SK-N-SH (cell line): ENCODE measurements around the gene GPC5. TPM values are rescaled to one million over a fixed set of nuclear protein-coding genes. Genes with fewer than 3 reads are reported as not detected.

Experiments used
- CTCF ChIA-PET: fragments of 300-600, 350-600 bp; formaldehyde crosslinking; extraction: SDS; loops from one replicate; lab custom pipeline; 2021; lab: Yijun Ruan, JAX
- POLR2A ChIA-PET: fragments of 350-600 bp; sonication (Branson Sonifier 250); formaldehyde crosslinking; extraction: SDS; loops from one replicate; lab custom pipeline; 2020; ENCODE audit warnings: antibody characterized with exemption, inconsistent platforms; lab: Yijun Ruan, JAX
- DNase-seq: peaks from one replicate; pipeline ENCODE4 v3.0.0; 2012
- H2AFZ ChIP-seq: fragments of 200-600 bp; sonication (generic); 2 replicates; pipeline ENCODE4 v1.8.1; 2016; ENCODE audit warnings: antibody characterized with exemption, mild to moderate bottlenecking, low read depth
- H3F3A ChIP-seq: fragments of 200-600 bp; sonication (generic); replicated peaks from 2 replicates; pipeline ENCODE3; 2016; ENCODE audit warnings: antibody characterized with exemption, mild to moderate bottlenecking; ENCODE audit not compliant: insufficient read depth
- H3K27ac ChIP-seq, 2 experiments: fragments of 200-500 bp in 1 of 2; fragments of 200-600 bp in 1 of 2; sonication (Bioruptor generic) in 1 of 2; sonication (generic), shearing (Covaris generic) in 1 of 2; 2 replicates each; pipeline versions ENCODE4 v1.5.1 to v1.6.1; 2014 to 2016; ENCODE audit warnings: low read depth in 2 of 2, inconsistent platforms in 1 of 2, low read length in 1 of 2, mild to moderate bottlenecking in 1 of 2, mixed read lengths in 1 of 2
- H3K27me3 ChIP-seq: fragments of 200-600 bp; sonication (generic), shearing (Covaris generic); 2 replicates; pipeline ENCODE4 v1.6.1; 2016; ENCODE audit warnings: mixed run types; ENCODE audit not compliant: insufficient read depth
- H3K36me3 ChIP-seq, 2 experiments: fragments of 200-500 bp in 1 of 2; fragments of 200-600 bp in 1 of 2; sonication (Bioruptor generic) in 1 of 2; sonication (generic) in 1 of 2; replicated peaks in 1 of 2; 2 replicates each; pipeline versions ENCODE3 to v1.5.1; 2014 to 2016; ENCODE audit warnings: low read length in 1 of 2, mild to moderate bottlenecking in 1 of 2; ENCODE audit not compliant: insufficient read depth in 2 of 2, control insufficient read depth in 1 of 2
- H3K4me1 ChIP-seq, 2 experiments: fragments of 200-500 bp in 1 of 2; fragments of 200-600 bp in 1 of 2; sonication (Bioruptor generic) in 1 of 2; sonication (generic), shearing (Covaris generic) in 1 of 2; 2 replicates each; pipeline versions ENCODE4 v1.5.1 to v1.6.1; 2014 to 2016; ENCODE audit warnings: low read depth in 1 of 2, low read length in 1 of 2, mixed run types in 1 of 2; ENCODE audit not compliant: insufficient read depth in 2 of 2, control insufficient read depth in 1 of 2
- H3K4me2 ChIP-seq: fragments of 200-600 bp; sonication (generic), shearing (Covaris generic); 2 replicates; pipeline ENCODE4 v1.6.1; 2017; ENCODE audit warnings: mixed run types
- H3K4me3 ChIP-seq, 2 experiments: fragments of 200-500 bp in 1 of 2; fragments of 200-600 bp in 1 of 2; sonication (Bioruptor generic) in 1 of 2; sonication (generic), shearing (Covaris generic) in 1 of 2; 2 replicates each; pipeline versions ENCODE4 v1.5.1 to v1.8.1; 2014 to 2016; ENCODE audit warnings: low read depth in 2 of 2, inconsistent platforms in 1 of 2, low read length in 1 of 2, mild to moderate bottlenecking in 1 of 2, mixed read lengths in 1 of 2, moderate library complexity in 1 of 2
- H3K79me2 ChIP-seq: fragments of 200-600 bp; sonication (generic); 2 replicates; pipeline ENCODE4 v1.8.1; 2017; ENCODE audit warnings: mild to moderate bottlenecking; ENCODE audit not compliant: insufficient read depth
- H3K9ac ChIP-seq: fragments of 200-600 bp; sonication (generic); 2 replicates; pipeline ENCODE4 v1.6.1; 2017; ENCODE audit warnings: mixed run types
- H3K9me2 ChIP-seq: fragments of 200-600 bp; sonication (generic); 2 replicates; pipeline ENCODE4 v1.6.1; 2017; ENCODE audit warnings: mixed run types
- H3K9me3 ChIP-seq: fragments of 200-600 bp; sonication (generic); 2 replicates; pipeline ENCODE4 v1.6.1; 2017; ENCODE audit warnings: mixed run types, mild to moderate bottlenecking, moderate library complexity
- H4K20me1 ChIP-seq: fragments of 200-600 bp; sonication (generic); 2 replicates; pipeline ENCODE4 v1.6.1; 2017; ENCODE audit warnings: mild to moderate bottlenecking, mixed run types; ENCODE audit not compliant: insufficient read depth
- ELF1 ChIP-seq: IDR thresholded peaks from 2 replicates; pipeline ENCODE4 v1.4.0; 2012
- FOSL2 ChIP-seq: IDR thresholded peaks from 2 replicates; pipeline ENCODE4 v1.4.0; 2012; ENCODE audit warnings: low read depth, mild to moderate bottlenecking, moderate library complexity, borderline replicate concordance
- FOXM1 ChIP-seq: IDR thresholded peaks from 2 replicates; pipeline ENCODE4 v1.4.0; 2012; ENCODE audit warnings: low read depth, mild to moderate bottlenecking
- GABPA ChIP-seq: IDR thresholded peaks from 2 replicates; pipeline ENCODE4 v1.4.0; 2012; ENCODE audit warnings: low read depth, mild to moderate bottlenecking
- JUND ChIP-seq: IDR thresholded peaks from 2 replicates; pipeline ENCODE4 v1.4.0; 2012
- MEF2A ChIP-seq: IDR thresholded peaks from 2 replicates; pipeline ENCODE4 v1.4.0; 2012; ENCODE audit warnings: low read depth, borderline replicate concordance
- NRF1 ChIP-seq: IDR thresholded peaks from 2 replicates; pipeline ENCODE4 v1.6.1; 2012; ENCODE audit warnings: low read depth, mild to moderate bottlenecking, low read length
- POLR2AphosphoS5 ChIP-seq: IDR thresholded peaks from 2 replicates; pipeline ENCODE4 v1.6.1; 2012; ENCODE audit warnings: low read depth, low read length
- RAD21 ChIP-seq: IDR thresholded peaks from 2 replicates; pipeline ENCODE4 v1.6.1; 2012; ENCODE audit warnings: mild to moderate bottlenecking, low read length
- RFX5 ChIP-seq: IDR thresholded peaks from 2 replicates; pipeline ENCODE4 v1.6.1; 2012; ENCODE audit warnings: mild to moderate bottlenecking, improper control_type of control experiment, low read length
- RXRA ChIP-seq: IDR thresholded peaks from 2 replicates; pipeline ENCODE4 v1.4.0; 2012; ENCODE audit warnings: low read depth, mild to moderate bottlenecking, borderline replicate concordance
- TAF1 ChIP-seq: IDR thresholded peaks from 2 replicates; pipeline ENCODE4 v1.6.1; 2012; ENCODE audit warnings: low read depth, mild to moderate bottlenecking, low read length, moderate library complexity, borderline replicate concordance
- TCF12 ChIP-seq: IDR thresholded peaks from 2 replicates; pipeline ENCODE4 v1.4.0; 2012
- YY1 ChIP-seq: IDR thresholded peaks from 2 replicates; pipeline ENCODE4 v1.4.0; 2012; ENCODE audit warnings: low read depth, mild to moderate bottlenecking
- WGBS: methylation state at CpG from one replicate; pipeline ENCODE4 v1.1.6; 2017; ENCODE audit warnings: low lambda C conversion rate; 5-methylcytosine and 5-hydroxymethylcytosine counted together
- polyA plus RNA-seq, 3 experiments: library from polyadenylated mRNA; depleted of rRNA; stranded (reverse); fragments of >200 nt; gene quantifications; 2 replicates each; pipeline ENCODE4 v1.2.3, GENCODE V29; 2012
- TF ChIP-seq, protein P1 (sequence below): IDR thresholded peaks from 2 replicates; pipeline ENCODE4 v1.4.0; 2012; ENCODE audit warnings: low read depth, borderline replicate concordance
- TF ChIP-seq, protein P2 (sequence below): IDR thresholded peaks from 2 replicates; pipeline ENCODE4 v1.4.0; 2012; ENCODE audit warnings: low read depth
- TF ChIP-seq, protein P3 (sequence below): fragments of 150-350 bp; IDR thresholded peaks from 2 replicates; pipeline ENCODE4 v1.6.1; 2016; ENCODE audit warnings: mild to moderate bottlenecking, low read depth, low read length
- TF ChIP-seq, protein P4 (sequence below): fragments of 200-600 bp; sonication (generic); IDR thresholded peaks from 2 replicates; pipeline ENCODE4 v1.6.1; 2017; ENCODE audit warnings: antibody characterized with exemption, mild to moderate bottlenecking, moderate library complexity
- TF ChIP-seq, protein P5 (sequence below): IDR thresholded peaks from 2 replicates; pipeline ENCODE4; 2012

The GPC5 gene
- polyA plus RNA-seq, 1 of the 3 experiments (the other 2 are of a cell fraction) = 0.03 TPM

DNA sequence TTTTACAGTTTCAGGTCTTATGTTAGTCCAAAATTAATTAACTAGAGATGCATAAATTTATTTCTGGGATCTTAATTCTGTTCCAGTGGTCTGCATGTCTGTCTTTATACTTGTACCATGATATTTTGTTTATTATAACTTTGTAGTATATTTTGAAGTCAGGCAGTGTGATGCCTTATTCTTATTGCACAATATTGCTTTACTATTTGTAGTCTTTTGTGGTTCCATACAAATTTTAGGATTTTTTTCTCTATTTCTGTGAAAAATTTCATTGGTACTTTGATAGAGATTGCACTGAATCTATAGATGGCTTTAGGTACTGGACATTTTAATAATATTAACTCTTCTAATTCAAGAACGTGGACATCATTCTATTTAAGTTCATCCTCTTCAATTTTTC lies 304.0 kb downstream of the GPC5 start (continued):
- TF ChIP-seq, protein P1, sequence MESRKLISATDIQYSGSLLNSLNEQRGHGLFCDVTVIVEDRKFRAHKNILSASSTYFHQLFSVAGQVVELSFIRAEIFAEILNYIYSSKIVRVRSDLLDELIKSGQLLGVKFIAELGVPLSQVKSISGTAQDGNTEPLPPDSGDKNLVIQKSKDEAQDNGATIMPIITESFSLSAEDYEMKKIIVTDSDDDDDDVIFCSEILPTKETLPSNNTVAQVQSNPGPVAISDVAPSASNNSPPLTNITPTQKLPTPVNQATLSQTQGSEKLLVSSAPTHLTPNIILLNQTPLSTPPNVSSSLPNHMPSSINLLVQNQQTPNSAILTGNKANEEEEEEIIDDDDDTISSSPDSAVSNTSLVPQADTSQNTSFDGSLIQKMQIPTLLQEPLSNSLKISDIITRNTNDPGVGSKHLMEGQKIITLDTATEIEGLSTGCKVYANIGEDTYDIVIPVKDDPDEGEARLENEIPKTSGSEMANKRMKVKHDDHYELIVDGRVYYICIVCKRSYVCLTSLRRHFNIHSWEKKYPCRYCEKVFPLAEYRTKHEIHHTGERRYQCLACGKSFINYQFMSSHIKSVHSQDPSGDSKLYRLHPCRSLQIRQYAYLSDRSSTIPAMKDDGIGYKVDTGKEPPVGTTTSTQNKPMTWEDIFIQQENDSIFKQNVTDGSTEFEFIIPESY = no peak
- TF ChIP-seq, protein P2, sequence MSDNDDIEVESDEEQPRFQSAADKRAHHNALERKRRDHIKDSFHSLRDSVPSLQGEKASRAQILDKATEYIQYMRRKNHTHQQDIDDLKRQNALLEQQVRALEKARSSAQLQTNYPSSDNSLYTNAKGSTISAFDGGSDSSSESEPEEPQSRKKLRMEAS = no peak
- TF ChIP-seq RXRA (no peak), NRF1 (no peak)

DNA sequence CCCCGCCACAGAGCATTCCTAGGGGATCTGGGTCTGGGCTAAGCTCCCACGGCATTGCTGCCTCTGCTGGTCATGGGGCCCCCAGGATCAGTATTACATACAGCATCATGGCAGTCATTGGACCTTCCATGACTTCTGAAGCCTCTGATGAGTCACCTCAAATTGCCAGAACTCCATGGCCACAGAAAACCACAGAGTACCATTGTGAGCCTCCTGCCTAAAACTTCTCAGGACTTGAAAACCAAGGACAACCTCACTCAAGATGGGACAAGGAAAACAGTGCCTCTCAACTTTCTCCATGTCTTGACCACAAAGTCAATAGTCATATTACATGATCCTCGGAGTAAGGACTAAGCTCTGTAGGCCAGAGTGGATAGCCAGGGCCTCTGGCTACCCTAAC lies 306.0 kb downstream of the GPC5 start:
- Histone ChIP-seq H3K4me2 (no peak overlapping the region), H4K20me1 (no peaks in the 10 kb centered on the region), H3K9me3 (no peaks in the 10 kb centered on the region), H3K9ac (no peak overlapping the region), H3F3A (no peaks in the 10 kb centered on the region), H3K36me3 (no peaks in the 10 kb centered on the region), H3K4me1 (no peaks in the 10 kb centered on the region; a peak in 2 of 4 replicates), H3K4me3 (no peak overlapping the region), H2AFZ (no peak overlapping the region), H3K79me2 (no peaks in the 10 kb centered on the region), H3K27ac (no peak overlapping the region), H3K9me2 (no peaks in the 10 kb centered on the region), H3K27me3 (no peaks in the 10 kb centered on the region)
- WGBS = 32% methylated on average over 3 of the region's 3 CpGs
- POLR2A ChIA-PET = no interaction called here
- no peak for DNase-seq
- TF ChIP-seq TAF1 (no peak), ELF1 (no peak), GABPA (no peak), POLR2AphosphoS5 (no peak), FOXM1 (no peak), RFX5 (no peak)
- CTCF ChIA-PET = no interaction called here

DNA sequence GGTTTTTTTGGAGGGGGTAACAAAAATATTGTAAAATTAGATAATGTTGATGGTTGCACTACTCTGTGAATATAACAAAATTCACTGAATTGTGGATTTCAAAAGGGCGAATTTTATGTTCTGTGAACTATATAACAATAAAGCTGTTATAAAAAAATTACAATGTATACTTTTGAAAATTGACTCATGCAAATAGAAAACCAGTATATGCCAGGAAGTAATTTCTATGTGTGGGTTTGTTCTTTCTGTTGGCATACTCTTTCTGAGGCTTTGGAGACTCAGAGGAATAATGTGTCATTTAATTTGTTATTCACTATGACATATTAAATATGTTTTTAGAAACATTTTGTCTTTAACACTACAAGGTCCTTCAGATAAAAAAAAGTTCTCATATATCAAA lies 310.1 kb downstream of the GPC5 start:
- WGBS = 17% methylated on average over 1 of the region's 1 CpG
- no peak overlapping the region for H2AFZ ChIP-seq
- no peaks in the 10 kb centered on the region for H3F3A ChIP-seq
- no peak overlapping the region for H3K27ac ChIP-seq
- no peak for DNase-seq
- H3K27me3 ChIP-seq = no peaks in the 10 kb centered on the region
- no peaks in the 10 kb centered on the region for H3K9me3 ChIP-seq
- H3K9ac ChIP-seq = no peak overlapping the region
- ChIA-PET CTCF (interaction anchor here (1.2 kb wide), 1 partner anchor 9 kb away, joined by 3 read pairs; no protein-coding TSS in a partner anchor), POLR2A (no interaction called here)
- no peaks in the 10 kb centered on the region for H3K79me2 ChIP-seq
- no peak overlapping the region for H3K4me2 ChIP-seq
- H3K4me1 ChIP-seq = no peaks in the 10 kb centered on the region; a peak in 2 of 4 replicates
- H3K36me3 ChIP-seq = no peaks in the 10 kb centered on the region
- H3K9me2 ChIP-seq = no peaks in the 10 kb centered on the region
- no peak overlapping the region for H3K4me3 ChIP-seq
- TF ChIP-seq, protein P3, sequence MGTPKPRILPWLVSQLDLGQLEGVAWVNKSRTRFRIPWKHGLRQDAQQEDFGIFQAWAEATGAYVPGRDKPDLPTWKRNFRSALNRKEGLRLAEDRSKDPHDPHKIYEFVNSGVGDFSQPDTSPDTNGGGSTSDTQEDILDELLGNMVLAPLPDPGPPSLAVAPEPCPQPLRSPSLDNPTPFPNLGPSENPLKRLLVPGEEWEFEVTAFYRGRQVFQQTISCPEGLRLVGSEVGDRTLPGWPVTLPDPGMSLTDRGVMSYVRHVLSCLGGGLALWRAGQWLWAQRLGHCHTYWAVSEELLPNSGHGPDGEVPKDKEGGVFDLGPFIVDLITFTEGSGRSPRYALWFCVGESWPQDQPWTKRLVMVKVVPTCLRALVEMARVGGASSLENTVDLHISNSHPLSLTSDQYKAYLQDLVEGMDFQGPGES = no peak
- TF ChIP-seq YY1 = no peak
- no peak for TF ChIP-seq MEF2A
- TF ChIP-seq JUND = no peak
- TF ChIP-seq, protein P4, sequence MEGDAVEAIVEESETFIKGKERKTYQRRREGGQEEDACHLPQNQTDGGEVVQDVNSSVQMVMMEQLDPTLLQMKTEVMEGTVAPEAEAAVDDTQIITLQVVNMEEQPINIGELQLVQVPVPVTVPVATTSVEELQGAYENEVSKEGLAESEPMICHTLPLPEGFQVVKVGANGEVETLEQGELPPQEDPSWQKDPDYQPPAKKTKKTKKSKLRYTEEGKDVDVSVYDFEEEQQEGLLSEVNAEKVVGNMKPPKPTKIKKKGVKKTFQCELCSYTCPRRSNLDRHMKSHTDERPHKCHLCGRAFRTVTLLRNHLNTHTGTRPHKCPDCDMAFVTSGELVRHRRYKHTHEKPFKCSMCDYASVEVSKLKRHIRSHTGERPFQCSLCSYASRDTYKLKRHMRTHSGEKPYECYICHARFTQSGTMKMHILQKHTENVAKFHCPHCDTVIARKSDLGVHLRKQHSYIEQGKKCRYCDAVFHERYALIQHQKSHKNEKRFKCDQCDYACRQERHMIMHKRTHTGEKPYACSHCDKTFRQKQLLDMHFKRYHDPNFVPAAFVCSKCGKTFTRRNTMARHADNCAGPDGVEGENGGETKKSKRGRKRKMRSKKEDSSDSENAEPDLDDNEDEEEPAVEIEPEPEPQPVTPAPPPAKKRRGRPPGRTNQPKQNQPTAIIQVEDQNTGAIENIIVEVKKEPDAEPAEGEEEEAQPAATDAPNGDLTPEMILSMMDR = no peak
- TF ChIP-seq FOSL2 = no peak
- TF ChIP-seq, protein P5, sequence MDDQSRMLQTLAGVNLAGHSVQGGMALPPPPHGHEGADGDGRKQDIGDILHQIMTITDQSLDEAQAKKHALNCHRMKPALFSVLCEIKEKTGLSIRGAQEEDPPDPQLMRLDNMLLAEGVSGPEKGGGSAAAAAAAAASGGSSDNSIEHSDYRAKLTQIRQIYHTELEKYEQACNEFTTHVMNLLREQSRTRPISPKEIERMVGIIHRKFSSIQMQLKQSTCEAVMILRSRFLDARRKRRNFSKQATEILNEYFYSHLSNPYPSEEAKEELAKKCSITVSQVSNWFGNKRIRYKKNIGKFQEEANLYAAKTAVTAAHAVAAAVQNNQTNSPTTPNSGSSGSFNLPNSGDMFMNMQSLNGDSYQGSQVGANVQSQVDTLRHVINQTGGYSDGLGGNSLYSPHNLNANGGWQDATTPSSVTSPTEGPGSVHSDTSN = no peak
- no peak for TF ChIP-seq RAD21
- TF ChIP-seq, protein P2 = no peak
- no peak for TF ChIP-seq TAF1
- TF ChIP-seq TCF12 = no peak
- no peaks in the 10 kb centered on the region for H4K20me1 ChIP-seq
